Measurements from ENCODE around the gene SPATA31D3.
"Not testable (repeated sequence)": the region's sequence is repeated elsewhere in the genome, so short reads cannot be mapped to it uniquely, and the experiment has no call there.

Gene SPATA31D3

GRCh38 chr9:81943393-81943792 is at the start of gene SPATA31D3:
SPATA31D3 (plus strand) TSS chr9:81943500; CDS start chr9:81943586, 86 bp downstream.
- DNase-seq = not testable (repeated sequence)

DNA sequence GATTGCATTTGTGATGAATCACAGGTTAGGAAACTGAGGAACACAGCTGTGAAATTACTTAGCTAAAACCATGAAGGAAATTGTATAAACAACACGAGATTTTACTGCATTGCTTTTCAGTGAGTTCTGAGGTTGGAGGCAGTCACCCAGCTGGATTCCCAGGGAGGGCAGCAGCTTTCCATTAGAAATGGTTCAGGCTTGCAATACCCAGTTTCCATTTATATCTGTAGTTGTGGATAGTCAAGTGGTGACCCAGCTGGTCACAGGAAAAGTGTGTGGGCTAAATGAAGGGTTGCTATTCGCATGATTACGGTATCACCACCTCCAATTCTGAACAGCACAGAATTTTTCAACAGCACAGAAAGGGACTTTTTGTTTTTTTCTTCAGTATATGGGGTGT is 49.4 kb upstream of the SPATA31D3 start:
- DNase-seq = no peak

GRCh38 chr9:81894891-81895290 is 48.4 kb upstream of the SPATA31D3 start:
- DNase-seq = no peak

DNA sequence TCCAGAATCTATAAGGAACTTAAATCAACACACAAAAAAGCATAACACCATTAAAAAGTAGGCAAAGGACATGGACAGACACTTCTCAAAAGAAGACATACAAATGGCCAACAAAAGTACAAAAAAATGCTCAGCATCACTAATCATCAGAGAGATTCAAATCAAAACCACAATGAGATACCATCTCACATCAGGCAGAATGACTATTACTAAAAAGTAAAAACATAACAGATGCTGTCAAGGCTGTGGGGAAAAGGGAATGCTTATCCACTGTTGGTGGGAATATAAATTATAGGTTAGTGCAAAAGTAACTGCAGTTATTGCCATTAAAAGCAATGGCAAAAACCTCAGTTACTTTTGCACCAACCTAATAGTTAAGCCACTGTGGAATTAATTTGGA is 47.2 kb upstream of the SPATA31D3 start:
- no peak for DNase-seq

DNA sequence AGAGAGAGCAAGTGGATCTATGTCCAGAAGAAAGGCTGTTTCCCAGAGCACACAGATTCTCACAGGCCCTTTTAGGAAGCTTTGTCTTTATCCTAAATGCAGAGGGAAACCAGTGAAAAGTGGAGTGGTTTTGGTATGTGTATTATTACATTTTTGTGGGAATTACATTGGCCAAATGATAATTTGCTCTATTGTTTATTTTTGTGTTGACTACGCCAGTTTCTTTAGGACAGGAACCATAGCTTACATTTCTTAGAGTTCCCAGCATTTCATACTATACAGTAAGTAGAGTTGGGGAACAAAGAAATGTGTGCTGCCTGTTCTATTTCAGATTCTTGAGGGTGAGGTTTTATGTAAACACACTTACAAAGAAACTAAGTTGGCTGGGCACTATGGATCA is 44.4 kb upstream of the SPATA31D3 start:
- no peak for DNase-seq

DNA sequence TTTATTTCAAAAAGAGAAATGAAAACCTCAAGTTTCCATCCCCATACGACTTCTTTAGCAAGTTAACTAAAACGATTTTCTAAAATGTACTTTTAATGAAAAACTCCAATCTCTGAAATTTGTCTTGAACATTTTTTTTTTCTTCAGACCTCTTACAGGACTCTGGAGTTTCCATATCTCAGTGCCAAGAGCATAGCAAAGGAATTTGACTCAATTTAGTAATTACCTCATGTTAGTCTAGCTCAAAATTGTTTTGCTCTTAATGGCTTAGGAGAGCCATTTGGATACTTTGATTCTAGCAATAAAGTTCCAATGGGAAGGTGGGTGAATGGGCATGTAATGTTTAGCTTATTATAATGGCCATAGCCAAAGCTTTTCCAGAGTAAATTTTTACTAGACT is 41.1 kb upstream of the SPATA31D3 start:
- DNase-seq = no peak

GRCh38 chr9:81902626-81903025 is 40.7 kb upstream of the SPATA31D3 start:
- no peak for DNase-seq

GRCh38 chr9:81906671-81907070 is 36.6 kb upstream of the SPATA31D3 start:
- no peak for DNase-seq

GRCh38 chr9:81912135-81912534 is 31.2 kb upstream of the SPATA31D3 start:
- no peak for DNase-seq

GRCh38 chr9:81915801-81916505 is 27.3 kb upstream of the SPATA31D3 start:
- no peak for DNase-seq

GRCh38 chr9:81918507-81918906 is 24.8 kb upstream of the SPATA31D3 start:
- DNase-seq = not testable (repeated sequence)

DNA sequence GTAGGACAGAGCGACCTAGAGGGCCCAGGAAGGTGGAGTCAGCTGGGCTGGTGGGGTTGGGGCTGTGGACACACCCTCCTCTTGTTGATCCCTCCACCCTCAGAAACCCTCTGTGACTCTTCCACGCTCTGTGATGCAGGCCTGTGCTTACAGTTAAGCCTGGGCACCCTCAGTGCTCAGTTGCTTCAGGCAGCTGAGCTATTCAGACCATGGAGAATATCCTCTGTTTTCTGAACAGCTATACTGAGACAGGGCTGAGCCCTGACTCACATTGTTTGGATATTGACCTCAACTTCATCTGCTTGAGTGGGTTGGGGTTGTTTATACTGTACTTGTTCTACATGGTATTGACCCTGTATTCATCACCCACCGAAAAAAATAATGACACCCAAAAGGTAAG is 15.0 kb upstream of the SPATA31D3 start, which contains the start of gene SPATA31D4:
Gene SPATA31D4 (plus strand): TSS at position 124 of the 400 bp plus-strand sequence. CDS start 86 bp downstream, at position 210.
- not testable (repeated sequence) for DNase-seq

- not testable (repeated sequence) for DNase-seq
Measured at GRCh38 chr9:81930147-81930546, 13.2 kb upstream of the SPATA31D3 start.

DNA sequence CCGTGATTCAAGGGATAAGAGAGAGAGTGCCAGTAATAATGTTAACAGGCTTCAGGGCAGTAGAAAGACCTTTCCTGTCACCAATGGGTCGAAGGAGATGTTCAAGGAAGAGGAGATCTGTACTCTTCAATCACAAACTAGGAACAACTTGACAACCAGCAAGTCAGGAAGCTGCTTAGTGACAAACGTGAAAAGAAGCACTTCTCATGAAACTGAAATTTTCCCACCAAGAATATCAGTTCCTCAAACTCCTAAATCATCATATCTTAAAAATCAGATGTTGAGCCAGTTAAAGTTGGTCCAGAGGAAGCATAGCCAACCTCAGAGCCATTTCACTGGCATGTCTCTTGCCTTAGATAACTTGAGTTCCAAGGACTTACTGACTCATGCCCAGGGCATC is 9.8 kb upstream of the SPATA31D3 start:
- DNase-seq = not testable (repeated sequence)

GRCh38 chr9:81948650-81949049 is 5.3 kb downstream of the SPATA31D3 start:
- DNase-seq = not testable (repeated sequence)

DNA sequence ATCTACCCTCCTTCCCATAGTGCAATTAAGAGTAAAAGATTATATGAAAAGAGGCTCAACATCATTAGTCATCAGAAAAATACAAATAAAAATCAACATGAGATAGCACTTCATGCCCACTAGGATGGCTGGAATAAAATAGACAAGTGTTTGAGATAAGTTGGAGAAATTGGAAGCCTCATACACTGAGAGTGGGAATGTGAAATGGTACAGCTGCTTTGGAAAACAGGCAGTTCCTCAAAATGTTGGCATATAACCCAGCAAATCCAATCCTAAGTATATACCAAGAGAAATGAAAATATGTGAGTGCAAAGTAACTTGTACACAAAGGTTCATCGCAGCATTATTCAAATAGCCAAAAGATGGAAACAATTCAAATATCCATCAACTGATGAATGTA is 9.8 kb downstream of the SPATA31D3 start:
- DNase-seq = no peak

GRCh38 chr9:81955625-81956024 is 12.3 kb downstream of the SPATA31D3 start:
- no peak for DNase-seq

- DNase-seq = no peak
Measured at GRCh38 chr9:81964218-81965171, 21.2 kb downstream of the SPATA31D3 start.

DNA sequence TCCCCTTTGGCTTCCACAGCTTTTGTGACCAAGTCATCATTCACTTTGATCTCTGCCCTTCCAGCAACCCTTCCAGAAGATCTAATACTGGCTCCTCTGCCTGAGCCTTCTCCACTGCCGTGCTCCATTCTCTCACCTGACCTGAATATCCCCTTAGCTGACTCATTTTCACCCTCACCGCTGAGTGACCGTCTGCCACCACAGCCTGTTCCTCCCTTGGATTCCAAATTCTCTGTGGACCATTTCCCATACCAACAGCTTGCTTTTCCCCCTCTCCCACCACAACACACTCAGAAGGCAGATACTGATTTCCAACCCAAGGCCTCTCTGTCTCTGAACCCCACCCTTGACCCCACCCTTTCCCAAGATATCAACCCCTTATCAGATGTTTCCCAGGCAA is 24.7 kb downstream of the SPATA31D3 start:
- DNase-seq = no peak

DNA sequence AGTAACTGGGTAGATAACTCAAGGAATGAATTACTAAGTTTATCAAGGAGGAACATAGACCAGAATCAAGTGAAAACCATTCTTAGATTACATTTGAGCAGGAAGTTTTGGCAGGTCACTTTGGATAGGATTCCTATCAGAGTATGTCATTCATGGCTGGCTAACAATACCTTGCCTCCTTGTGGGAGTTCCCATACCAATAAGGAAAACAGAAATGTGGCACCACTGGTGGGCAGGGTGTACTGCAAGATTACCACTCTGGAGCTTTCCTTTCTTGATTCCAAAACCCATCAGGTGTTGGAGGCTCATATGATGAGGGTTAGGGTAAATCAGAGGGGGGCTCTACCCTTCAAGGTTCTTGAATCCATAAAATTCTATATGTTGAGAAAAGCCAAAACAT is 26.7 kb downstream of the SPATA31D3 start:
- DNase-seq = no peak

DNA sequence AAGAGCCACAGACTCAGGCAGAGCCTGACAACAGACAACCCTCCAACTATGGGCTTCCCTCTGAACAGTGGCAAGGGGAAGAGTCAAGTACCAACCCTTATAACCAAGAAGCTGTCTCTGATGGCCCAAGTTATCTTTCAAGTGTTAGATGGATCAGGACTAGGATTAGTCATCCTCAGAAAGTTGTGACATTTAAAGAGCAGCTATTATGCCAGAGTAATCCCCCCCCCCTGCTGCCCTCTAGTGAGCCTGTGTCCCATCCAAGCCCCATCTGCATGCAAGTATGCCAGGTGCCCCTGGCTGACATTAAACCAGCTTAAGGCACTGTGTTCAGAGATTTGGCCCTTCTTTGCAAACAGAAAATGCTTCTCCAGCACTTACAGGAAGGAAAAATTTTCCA is 28.4 kb downstream of the SPATA31D3 start:
- DNase-seq = no peak

- DNase-seq = no peak
Measured at GRCh38 chr9:81974764-81975163, 31.5 kb downstream of the SPATA31D3 start.

- no peak for DNase-seq
Measured at GRCh38 chr9:81976351-81976750, 33.1 kb downstream of the SPATA31D3 start.

- DNase-seq = no peak
Measured at GRCh38 chr9:81979196-81979595, 35.9 kb downstream of the SPATA31D3 start.

All from right hindlimb (tissue), 1 donor.